Loucy (cell line): Measurements from ENCODE around the gene PAK3.

Source experiments
- CTCF ChIP-seq: fragments of 200-600 bp; sonication (generic); conservative IDR thresholded peaks from 2 replicates; pipeline ENCODE4 v1.5.1; 2014; ENCODE audit warnings: mild to moderate bottlenecking, antibody characterized with exemption, low read length
- EZH2phosphoT487 ChIP-seq: fragments of 200-600 bp; IDR thresholded peaks from 2 replicates; pipeline ENCODE4 v1.6.1; 2018; ENCODE audit warnings: antibody characterized with exemption, mild to moderate bottlenecking, moderate library complexity, borderline replicate concordance

DNA sequence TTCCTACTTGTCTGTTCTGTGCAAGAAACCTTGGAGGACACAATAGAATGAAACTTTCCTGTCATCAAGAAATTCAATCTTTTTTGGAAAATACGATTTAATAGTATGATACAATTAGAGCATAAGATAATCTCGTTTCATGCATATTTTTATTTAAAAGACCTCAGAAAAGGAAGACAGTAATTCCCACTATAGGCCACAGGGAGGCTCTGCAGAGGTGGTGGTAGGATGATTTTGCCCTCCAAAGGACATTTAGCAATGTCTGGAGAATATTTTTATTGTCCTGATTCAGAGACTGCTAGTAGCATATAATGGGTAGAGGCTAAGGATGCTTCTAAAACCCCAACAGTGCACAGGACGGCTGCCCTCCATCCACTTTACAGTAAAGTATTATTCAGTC is 68.7 kb downstream of the PAK3 start:
- TF ChIP-seq CTCF = peak; percentile 59
- TF ChIP-seq EZH2phosphoT487 = no peak
